Esophagus squamous epithelium (tissue), 4 donors: Measurements from ENCODE around the gene THAP11.

Source experiments
- POLR2A ChIP-seq, 4 donors: fragments of 450-650 bp; IDR thresholded peaks; one replicate each; pipeline ENCODE4 v1.6.1; 2017; ENCODE audit warnings: antibody characterized with exemption in 4 of 4, mild to moderate bottlenecking in 4 of 4, moderate library complexity in 3 of 4
- TF ChIP-seq, protein P1 (sequence below), 6 experiments: fragments of 450-650 bp in 4 of 6; fragments of 200-600 bp in 2 of 6; sonication (generic) in 2 of 6; IDR thresholded peaks; one replicate each; pipeline ENCODE4 v1.5.1; 2016 to 2019; ENCODE audit warnings: antibody characterized with exemption in 6 of 6, mild to moderate bottlenecking in 4 of 6, moderate library complexity in 4 of 6

GRCh38 chr16:67853670-67854069 is 11.6 kb downstream of the THAP11 start:
- TF ChIP-seq, protein P1, sequence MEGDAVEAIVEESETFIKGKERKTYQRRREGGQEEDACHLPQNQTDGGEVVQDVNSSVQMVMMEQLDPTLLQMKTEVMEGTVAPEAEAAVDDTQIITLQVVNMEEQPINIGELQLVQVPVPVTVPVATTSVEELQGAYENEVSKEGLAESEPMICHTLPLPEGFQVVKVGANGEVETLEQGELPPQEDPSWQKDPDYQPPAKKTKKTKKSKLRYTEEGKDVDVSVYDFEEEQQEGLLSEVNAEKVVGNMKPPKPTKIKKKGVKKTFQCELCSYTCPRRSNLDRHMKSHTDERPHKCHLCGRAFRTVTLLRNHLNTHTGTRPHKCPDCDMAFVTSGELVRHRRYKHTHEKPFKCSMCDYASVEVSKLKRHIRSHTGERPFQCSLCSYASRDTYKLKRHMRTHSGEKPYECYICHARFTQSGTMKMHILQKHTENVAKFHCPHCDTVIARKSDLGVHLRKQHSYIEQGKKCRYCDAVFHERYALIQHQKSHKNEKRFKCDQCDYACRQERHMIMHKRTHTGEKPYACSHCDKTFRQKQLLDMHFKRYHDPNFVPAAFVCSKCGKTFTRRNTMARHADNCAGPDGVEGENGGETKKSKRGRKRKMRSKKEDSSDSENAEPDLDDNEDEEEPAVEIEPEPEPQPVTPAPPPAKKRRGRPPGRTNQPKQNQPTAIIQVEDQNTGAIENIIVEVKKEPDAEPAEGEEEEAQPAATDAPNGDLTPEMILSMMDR (IDR thresholded peaks at IDR 0.05) = no peak
- TF ChIP-seq POLR2A (IDR thresholded peaks at IDR 0.05) = no peak
